ENCODE data around the gene NMNAT2. TPM values are rescaled to one million over a fixed set of nuclear protein-coding genes. Genes with fewer than 3 reads are reported as not detected.

Gene NMNAT2
- total and polyA plus RNA-seq, 10 of the 15 experiments (the other 5 are each of a cell fraction or from before 2014, with no cell fraction given) = 0.02 to 2.0 (median 0.60) TPM

DNA sequence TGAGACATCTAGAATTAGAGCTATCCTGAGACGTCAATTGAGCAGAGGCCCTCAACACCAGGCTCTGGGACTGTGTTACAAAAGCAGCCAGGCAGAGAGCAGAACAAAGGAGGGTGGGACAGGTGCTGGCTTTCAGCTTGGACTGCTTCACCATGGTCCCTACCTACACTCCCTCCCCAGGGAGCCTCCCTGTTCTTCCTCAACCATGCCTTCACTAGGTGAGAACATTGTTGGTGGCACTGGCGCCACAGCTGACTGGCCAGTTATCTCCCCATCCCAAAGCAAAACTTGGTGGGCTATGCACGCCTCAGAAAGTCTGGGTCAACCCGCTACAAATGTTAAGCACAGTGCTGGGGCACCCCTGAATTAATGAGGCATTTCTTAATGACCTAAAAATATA, 87.8 kb downstream of the NMNAT2 start:
- intact Hi-C loops (cut with micrococcal nuclease; ENCODE audit: unreplicated experiment) (no loop called here), in situ Hi-C loops (cut with MboI) (no loop called here)
- Histone ChIP-seq H3K4me3 (no peak overlapping the region), H3K9ac (ENCODE audit: control insufficient read depth, insufficient read depth, low read length) (no peak overlapping the region), H3K27ac (ENCODE audit: control insufficient read depth, insufficient read depth) (no peak overlapping the region), H3K4me2 (ENCODE audit: control insufficient read depth, insufficient read depth) (no peak overlapping the region), H3K4me1 (ENCODE audit: control insufficient read depth, insufficient read depth, low read length) (no peaks in the 10 kb centered on the region), H3K27me3 (replicated peaks in 1 of 2; ENCODE audit: control insufficient read depth in 2 of 2, insufficient read depth in 2 of 2, low read length in 1 of 2) (peaks cover 3 to 8% of the 10 kb centered on the region in 2 experiments), H3K9me3 (replicated peaks; ENCODE audit: control insufficient read depth, insufficient read depth, low read length) (no peaks in the 10 kb centered on the region), H3K36me3 (ENCODE audit: control insufficient read depth in 2 of 2, insufficient read depth in 2 of 2, low read length in 1 of 2) (no peaks in the 10 kb centered on the region), H3K79me2 (ENCODE audit: control insufficient read depth, insufficient read depth, low read length) (no peaks in the 10 kb centered on the region), H2AFZ (ENCODE audit: control insufficient read depth, low read depth, low read length) (no peak overlapping the region), H4K20me1 (ENCODE audit: control insufficient read depth, insufficient read depth) (no peaks in the 10 kb centered on the region)
- ChIA-PET CTCF (interaction anchor here (1.1 kb wide), 1 partner anchor 11 kb away, joined by 3 read pairs; no protein-coding TSS in a partner anchor), POLR2A (no interaction called here), SMC1A (ENCODE audit: uncharacterized antibody, unreplicated experiment) (no interaction called here), RAD21 (ENCODE audit: unreplicated experiment) (no interaction called here)
- WGBS (ENCODE audit: insufficient coverage, insufficient replicate concordance, low lambda C conversion rate, missing lambda C conversion rate) = 2% methylated on average over 4 of the region's 4 CpGs
- BruUV-seq (replicated peaks) = no TSS peak
- FAIRE-seq = no peak
- ATAC-seq = no peak
- TF ChIP-seq SUZ12 (IDR thresholded peaks at IDR 0.05; ENCODE audit: unreplicated experiment) (no peak), CEBPB (IDR thresholded peaks at IDR 0.05; ENCODE audit: borderline replicate concordance in 1 of 2, low read depth in 2 of 2, low read length in 2 of 2) (no peak), CBX5 (IDR thresholded peaks at IDR 0.05; ENCODE audit: low read depth) (no peak), POU2F2 (IDR thresholded peaks at IDR 0.05; ENCODE audit: borderline replicate concordance, low read depth, low read length) (no peak)
- TF ChIP-seq, protein P1, sequence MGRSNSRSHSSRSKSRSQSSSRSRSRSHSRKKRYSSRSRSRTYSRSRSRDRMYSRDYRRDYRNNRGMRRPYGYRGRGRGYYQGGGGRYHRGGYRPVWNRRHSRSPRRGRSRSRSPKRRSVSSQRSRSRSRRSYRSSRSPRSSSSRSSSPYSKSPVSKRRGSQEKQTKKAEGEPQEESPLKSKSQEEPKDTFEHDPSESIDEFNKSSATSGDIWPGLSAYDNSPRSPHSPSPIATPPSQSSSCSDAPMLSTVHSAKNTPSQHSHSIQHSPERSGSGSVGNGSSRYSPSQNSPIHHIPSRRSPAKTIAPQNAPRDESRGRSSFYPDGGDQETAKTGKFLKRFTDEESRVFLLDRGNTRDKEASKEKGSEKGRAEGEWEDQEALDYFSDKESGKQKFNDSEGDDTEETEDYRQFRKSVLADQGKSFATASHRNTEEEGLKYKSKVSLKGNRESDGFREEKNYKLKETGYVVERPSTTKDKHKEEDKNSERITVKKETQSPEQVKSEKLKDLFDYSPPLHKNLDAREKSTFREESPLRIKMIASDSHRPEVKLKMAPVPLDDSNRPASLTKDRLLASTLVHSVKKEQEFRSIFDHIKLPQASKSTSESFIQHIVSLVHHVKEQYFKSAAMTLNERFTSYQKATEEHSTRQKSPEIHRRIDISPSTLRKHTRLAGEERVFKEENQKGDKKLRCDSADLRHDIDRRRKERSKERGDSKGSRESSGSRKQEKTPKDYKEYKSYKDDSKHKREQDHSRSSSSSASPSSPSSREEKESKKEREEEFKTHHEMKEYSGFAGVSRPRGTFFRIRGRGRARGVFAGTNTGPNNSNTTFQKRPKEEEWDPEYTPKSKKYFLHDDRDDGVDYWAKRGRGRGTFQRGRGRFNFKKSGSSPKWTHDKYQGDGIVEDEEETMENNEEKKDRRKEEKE (IDR thresholded peaks at IDR 0.05) = no peak
- TF ChIP-seq, protein P2, sequence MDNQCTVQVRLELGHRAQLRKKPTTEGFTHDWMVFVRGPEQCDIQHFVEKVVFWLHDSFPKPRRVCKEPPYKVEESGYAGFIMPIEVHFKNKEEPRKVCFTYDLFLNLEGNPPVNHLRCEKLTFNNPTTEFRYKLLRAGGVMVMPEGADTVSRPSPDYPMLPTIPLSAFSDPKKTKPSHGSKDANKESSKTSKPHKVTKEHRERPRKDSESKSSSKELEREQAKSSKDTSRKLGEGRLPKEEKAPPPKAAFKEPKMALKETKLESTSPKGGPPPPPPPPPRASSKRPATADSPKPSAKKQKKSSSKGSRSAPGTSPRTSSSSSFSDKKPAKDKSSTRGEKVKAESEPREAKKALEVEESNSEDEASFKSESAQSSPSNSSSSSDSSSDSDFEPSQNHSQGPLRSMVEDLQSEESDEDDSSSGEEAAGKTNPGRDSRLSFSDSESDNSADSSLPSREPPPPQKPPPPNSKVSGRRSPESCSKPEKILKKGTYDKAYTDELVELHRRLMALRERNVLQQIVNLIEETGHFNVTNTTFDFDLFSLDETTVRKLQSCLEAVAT (IDR thresholded peaks at IDR 0.05) = no peak
- DNase-seq (ENCODE audit: low read depth, low spot score) = no peak

Measured in GM12878 (cell line).